Endothelial cell of umbilical vein (primary cell): ENCODE data around the gene SEMG2. TPM values are rescaled to one million over a fixed set of nuclear protein-coding genes. Genes with fewer than 3 reads are reported as not detected.

Experiments
- BruUV-seq: library from RNA; stranded (reverse); fragments of 400-500 nt; replicated peaks from 2 replicates; lab custom pipeline; 2021; lab: Mats Ljungman, UMichigan
- CTCF ChIA-PET: fragments of 300-600, 350-600 bp; sonication (Branson Sonifier 250); formaldehyde crosslinking; loops from one replicate; lab custom pipeline; 2021; ENCODE audit warnings: antibody characterized with exemption, inconsistent platforms; lab: Charles Lee
- POLR2A ChIA-PET: fragments of 300-600, 350-600 bp; sonication (Branson Sonifier 250); formaldehyde crosslinking; loops from one replicate; lab custom pipeline; 2021; ENCODE audit warnings: antibody characterized with exemption, inconsistent platforms; lab: Charles Lee
- DNase-seq: peaks from one replicate; pipeline ENCODE4 v3.0.0-alpha.2; 2011; ENCODE audit warnings: low read depth, low spot score
- FAIRE-seq: peaks from 2 replicates; lab custom pipeline; 2011; peaks lifted over from hg19 to GRCh38; lab: Jason Lieb, UNC
- H2AFZ ChIP-seq: 2 replicates; pipeline ENCODE4 v1.6.0; 2012; ENCODE audit warnings: low read depth, low read length, control low read depth, inconsistent platforms
- H3K27ac ChIP-seq: 2 replicates; pipeline ENCODE4 v1.5.1; 2011; ENCODE audit warnings: low read depth, mild to moderate bottlenecking, control low read depth, low read length, moderate library complexity; ENCODE audit not compliant: insufficient read depth
- H3K27me3 ChIP-seq, 2 experiments: 2 replicates each; pipeline versions ENCODE4 v1.6.0 to v1.6.1; 2011; ENCODE audit warnings: low read length in 2 of 2, mixed read lengths in 1 of 2; ENCODE audit not compliant: control insufficient read depth in 2 of 2, insufficient read depth in 2 of 2
- H3K36me3 ChIP-seq, 2 experiments: 2 replicates in 1 of 2; 3 replicates in 1 of 2; pipeline ENCODE4 v1.5.1; 2011; ENCODE audit warnings: low read length in 2 of 2, mild to moderate bottlenecking in 1 of 2, moderate library complexity in 1 of 2; ENCODE audit not compliant: control insufficient read depth in 2 of 2, insufficient read depth in 2 of 2; ENCODE audit errors: extremely low read depth in 1 of 2
- H3K4me1 ChIP-seq: 3 replicates; pipeline ENCODE4 v1.5.1; 2011; ENCODE audit warnings: mild to moderate bottlenecking, low read length; ENCODE audit not compliant: control insufficient read depth, insufficient read depth; ENCODE audit errors: extremely low read depth
- H3K4me2 ChIP-seq: 2 replicates; pipeline ENCODE4 v1.6.1; 2011; ENCODE audit warnings: low read length, control low read depth, mixed read lengths; ENCODE audit not compliant: insufficient read depth
- H3K4me3 ChIP-seq, 3 experiments: fragments of 200-600 bp in 1 of 3; sonication (generic), shearing (Covaris generic) in 1 of 3; replicated peaks in 1 of 3; 2 replicates each; pipeline ENCODE4 v1.5.1; 2011 to 2016; ENCODE audit warnings: control low read depth in 3 of 3, low read length in 3 of 3, mild to moderate bottlenecking in 2 of 3, inconsistent platforms in 1 of 3, low read depth in 1 of 3, moderate library complexity in 1 of 3; ENCODE audit not compliant: insufficient read depth in 1 of 3
- H3K79me2 ChIP-seq: 2 replicates; pipeline ENCODE4 v1.6.0; 2012; ENCODE audit warnings: low read length, inconsistent platforms; ENCODE audit not compliant: control insufficient read depth, insufficient read depth
- H3K9ac ChIP-seq: replicated peaks from 2 replicates; pipeline ENCODE3; 2011; ENCODE audit warnings: low read length, control low read depth; ENCODE audit not compliant: insufficient read depth; ENCODE audit errors: extremely low read depth
- H3K9me1 ChIP-seq: replicated peaks from 3 replicates; pipeline ENCODE4 v1.6.0; 2011; ENCODE audit warnings: mild to moderate bottlenecking, low read length; ENCODE audit not compliant: control insufficient read depth, insufficient read depth; ENCODE audit errors: extremely low read depth
- H3K9me3 ChIP-seq: replicated peaks from 2 replicates; pipeline ENCODE4 v1.5.1; 2012; ENCODE audit warnings: low read length, inconsistent platforms; ENCODE audit not compliant: control insufficient read depth, insufficient read depth
- H4K20me1 ChIP-seq: replicated peaks from 2 replicates; pipeline ENCODE3; 2011; ENCODE audit warnings: mild to moderate bottlenecking, low read length; ENCODE audit not compliant: control insufficient read depth, insufficient read depth; ENCODE audit errors: extremely low read depth
- EZH2 ChIP-seq: IDR thresholded peaks from 2 replicates; pipeline ENCODE4 v1.6.1; 2012; ENCODE audit warnings: borderline replicate concordance, low read depth, mild to moderate bottlenecking, moderate library complexity, low read length, inconsistent platforms; ENCODE audit not compliant: severe bottlenecking
- FOS ChIP-seq: IDR thresholded peaks from 2 replicates; pipeline ENCODE4 v1.6.1; 2011; ENCODE audit warnings: mild to moderate bottlenecking, low read length, moderate library complexity, borderline replicate concordance; ENCODE audit not compliant: insufficient read depth
- GATA2 ChIP-seq: IDR thresholded peaks from 2 replicates; pipeline ENCODE4 v1.7.0; 2011; ENCODE audit warnings: low read depth, mild to moderate bottlenecking, moderate library complexity, mixed read lengths, low read length; ENCODE audit not compliant: insufficient read length, insufficient read depth
- JUN ChIP-seq: IDR thresholded peaks from 2 replicates; pipeline ENCODE4 v1.6.1; 2011; ENCODE audit warnings: borderline replicate concordance, low read depth; ENCODE audit not compliant: insufficient read length, insufficient read depth
- MYC ChIP-seq: IDR thresholded peaks from one replicate; pipeline ENCODE4 v1.6.1; 2011; ENCODE audit warnings: mild to moderate bottlenecking, low read depth, low read length
- POLR2A ChIP-seq: IDR thresholded peaks from 2 replicates; pipeline ENCODE4 v1.6.1; 2012; ENCODE audit warnings: low read depth, mild to moderate bottlenecking, control low read depth, low read length
- POLR2AphosphoS5 ChIP-seq: IDR thresholded peaks from 2 replicates; pipeline ENCODE4 v1.6.1; 2012; ENCODE audit warnings: low read depth, mild to moderate bottlenecking, control low read depth, low read length, moderate library complexity; ENCODE audit not compliant: insufficient read depth
- dilution Hi-C: fragments of 300-500 bp; cut with MboI; formaldehyde crosslinking; loops from one replicate; pipeline ENCODE4 v1.15.0; 2019; ENCODE audit warnings: low sequenced_read_pairs; ENCODE audit not compliant: extremely low pct_ligation_motif_present
- intact Hi-C: fragments of 100-400 bp; cut with micrococcal nuclease; formaldehyde crosslinking; loops from one replicate; pipeline ENCODE4 v1.10.0; 2022
- polyA plus RNA-seq, 4 experiments: library from polyadenylated mRNA; depleted of rRNA in 3 of 4; stranded (reverse) in 3 of 4; unstranded in 1 of 4; fragments of >200 nt; gene quantifications; 2 replicates each; pipeline versions ENCODE4 v1.2.1 to v1.2.3, GENCODE V29; 2011 to 2012; ENCODE audit warnings: missing spikeins in 1 of 4
- total RNA-seq: library from RNA; stranded (reverse); gene quantifications from 2 replicates; pipeline ENCODE4 v1.2.3, GENCODE V29; 2021
- TF ChIP-seq, protein P1 (sequence below): IDR thresholded peaks from 2 replicates; pipeline ENCODE4 v1.6.1; 2011; ENCODE audit not compliant: insufficient read depth, insufficient read length
- TF ChIP-seq, protein P2 (sequence below), 2 donors: IDR thresholded peaks; 1 replicate in 1 of 2; 2 replicates in 1 of 2; pipeline ENCODE4 v1.5.1; 2011; ENCODE audit warnings: low read length in 2 of 2, mild to moderate bottlenecking in 2 of 2, moderate library complexity in 2 of 2, control low read depth in 1 of 2, inconsistent platforms in 1 of 2, low read depth in 1 of 2; ENCODE audit not compliant: insufficient read depth in 1 of 2; ENCODE audit errors: extremely low read depth in 1 of 2

The SEMG2 gene
- total and polyA plus RNA-seq, 2 donors (not counting 3 experiments of a cell fraction or from before 2014, with no cell fraction given) = not detected

GRCh38 chr20:45269754-45270270 is 48.6 kb downstream of the SEMG2 start:
- ChIA-PET POLR2A (no interaction called here), CTCF (interaction anchor here (2.4 kb wide), 1 partner anchor 24 kb away, joined by 8 read pairs; no protein-coding TSS in a partner anchor)
- FAIRE-seq (no peak), DNase-seq (no peak)
- H3K9me1 ChIP-seq = no peaks in the 10 kb centered on the region
- H3K79me2 ChIP-seq = no peaks in the 10 kb centered on the region
- no peaks in the 10 kb centered on the region for H3K9me3 ChIP-seq
- H3K4me1 ChIP-seq = no peaks in the 10 kb centered on the region
- no peak overlapping the region for H3K27ac ChIP-seq
- H3K27me3 ChIP-seq = peaks cover 4 to 26% of the 10 kb centered on the region in 2 experiments
- no peak overlapping the region for H3K9ac ChIP-seq
- no peak overlapping the region for H2AFZ ChIP-seq
- TF ChIP-seq POLR2A = no peak
- no peak for TF ChIP-seq FOS
- no peak for TF ChIP-seq MYC
- TF ChIP-seq EZH2 = no peak
- TF ChIP-seq JUN = no peak
- TF ChIP-seq POLR2AphosphoS5 = no peak
- TF ChIP-seq GATA2 = no peak
- TF ChIP-seq, protein P1, sequence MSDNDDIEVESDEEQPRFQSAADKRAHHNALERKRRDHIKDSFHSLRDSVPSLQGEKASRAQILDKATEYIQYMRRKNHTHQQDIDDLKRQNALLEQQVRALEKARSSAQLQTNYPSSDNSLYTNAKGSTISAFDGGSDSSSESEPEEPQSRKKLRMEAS = no peak
- TF ChIP-seq, protein P2, sequence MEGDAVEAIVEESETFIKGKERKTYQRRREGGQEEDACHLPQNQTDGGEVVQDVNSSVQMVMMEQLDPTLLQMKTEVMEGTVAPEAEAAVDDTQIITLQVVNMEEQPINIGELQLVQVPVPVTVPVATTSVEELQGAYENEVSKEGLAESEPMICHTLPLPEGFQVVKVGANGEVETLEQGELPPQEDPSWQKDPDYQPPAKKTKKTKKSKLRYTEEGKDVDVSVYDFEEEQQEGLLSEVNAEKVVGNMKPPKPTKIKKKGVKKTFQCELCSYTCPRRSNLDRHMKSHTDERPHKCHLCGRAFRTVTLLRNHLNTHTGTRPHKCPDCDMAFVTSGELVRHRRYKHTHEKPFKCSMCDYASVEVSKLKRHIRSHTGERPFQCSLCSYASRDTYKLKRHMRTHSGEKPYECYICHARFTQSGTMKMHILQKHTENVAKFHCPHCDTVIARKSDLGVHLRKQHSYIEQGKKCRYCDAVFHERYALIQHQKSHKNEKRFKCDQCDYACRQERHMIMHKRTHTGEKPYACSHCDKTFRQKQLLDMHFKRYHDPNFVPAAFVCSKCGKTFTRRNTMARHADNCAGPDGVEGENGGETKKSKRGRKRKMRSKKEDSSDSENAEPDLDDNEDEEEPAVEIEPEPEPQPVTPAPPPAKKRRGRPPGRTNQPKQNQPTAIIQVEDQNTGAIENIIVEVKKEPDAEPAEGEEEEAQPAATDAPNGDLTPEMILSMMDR (IDR thresholded peaks at IDR 0.05; ENCODE audit: extremely low read depth in 1 of 2, insufficient read depth in 1 of 2, low read depth in 1 of 2, low read length in 2 of 2) = no peak
- H4K20me1 ChIP-seq = no peaks in the 10 kb centered on the region
- H3K4me2 ChIP-seq = no peak overlapping the region
- dilution Hi-C loops = no loop called here
- intact Hi-C loops = no loop called here
- no peaks in the 10 kb centered on the region for H3K36me3 ChIP-seq
- BruUV-seq = no TSS peak
- H3K4me3 ChIP-seq = no peak overlapping the region

Other genes with a start within 250 kb of the SEMG2 start
- gene KCNS1, start 120.2 kb upstream of the SEMG2 start, total RNA-seq = 0.23 and 0.29 TPM in 2 replicates
- gene KCNS1, start 120.2 kb upstream of the SEMG2 start, polyA plus RNA-seq = 0.14 and 0.29 TPM in 2 replicates
- gene WFDC5, start 106.2 kb upstream of the SEMG2 start, total RNA-seq = not detected in 2 replicates
- gene WFDC5, start 106.2 kb upstream of the SEMG2 start, polyA plus RNA-seq = not detected in 2 replicates
- not detected in 2 replicates for gene WFDC12, start 96.9 kb upstream of the SEMG2 start, total RNA-seq
- not detected in 2 replicates for gene WFDC12, start 96.9 kb upstream of the SEMG2 start, polyA plus RNA-seq
- not detected in 2 replicates for gene PI3, start 46.5 kb upstream of the SEMG2 start, total RNA-seq
- gene PI3, start 46.5 kb upstream of the SEMG2 start, polyA plus RNA-seq = not detected in 2 replicates
- gene SEMG1, start 14.3 kb upstream of the SEMG2 start, total RNA-seq = not detected in 2 replicates
- not detected in 2 replicates for gene SEMG1, start 14.3 kb upstream of the SEMG2 start, polyA plus RNA-seq
- not detected in 2 replicates for gene SLPI, start 33.2 kb downstream of the SEMG2 start, total RNA-seq
- not detected in 2 replicates for gene SLPI, start 33.2 kb downstream of the SEMG2 start, polyA plus RNA-seq
- not detected in 2 replicates for gene RBPJL, start 85.5 kb downstream of the SEMG2 start, total RNA-seq
- gene RBPJL, start 85.5 kb downstream of the SEMG2 start, polyA plus RNA-seq = not detected in 2 replicates
- gene MATN4, start 86.9 kb downstream of the SEMG2 start, total RNA-seq = 0.14 TPM in 1 of 2 replicates, not detected in the other
- gene MATN4, start 86.9 kb downstream of the SEMG2 start, polyA plus RNA-seq = 0.10 and 0.11 TPM in 2 replicates
- gene SDC4, start 127.1 kb downstream of the SEMG2 start, total RNA-seq = 28.7 and 32.0 TPM in 2 replicates
- 23.1 and 26.3 TPM in 2 replicates for gene SDC4, start 127.1 kb downstream of the SEMG2 start, polyA plus RNA-seq
- gene SYS1, start 141.8 kb downstream of the SEMG2 start, total RNA-seq = 22.3 and 27.4 TPM in 2 replicates
- 79.6 and 91.8 TPM in 2 replicates for gene SYS1, start 141.8 kb downstream of the SEMG2 start, polyA plus RNA-seq
- not detected in 2 replicates for gene TP53TG5, start 157.0 kb downstream of the SEMG2 start, total RNA-seq
- gene TP53TG5, start 157.0 kb downstream of the SEMG2 start, polyA plus RNA-seq = not detected in 2 replicates
- 15.6 and 16.3 TPM in 2 replicates for gene DBNDD2, start 186.9 kb downstream of the SEMG2 start, total RNA-seq
- gene DBNDD2, start 186.9 kb downstream of the SEMG2 start, polyA plus RNA-seq = 27.9 and 28.7 TPM in 2 replicates
- 92.7 and 96.8 TPM in 2 replicates for gene PIGT, start 194.8 kb downstream of the SEMG2 start, total RNA-seq
- gene PIGT, start 194.8 kb downstream of the SEMG2 start, polyA plus RNA-seq = 143 and 162 TPM in 2 replicates
- not detected in 2 replicates for gene WFDC2, start 248.4 kb downstream of the SEMG2 start, total RNA-seq
- gene WFDC2, start 248.4 kb downstream of the SEMG2 start, polyA plus RNA-seq = 0.22 TPM in 1 of 2 replicates, not detected in the other